Measurements from ENCODE around the gene UIMC1. TPM values are rescaled to one million over a fixed set of nuclear protein-coding genes. Genes with fewer than 3 reads are reported as not detected.
"Not testable (repeated sequence)": the region's sequence is repeated elsewhere in the genome, so short reads cannot be mapped to it uniquely, and the experiment has no call there.

Gene UIMC1
- polyA plus RNA-seq, 1 donor from 2014 or later, result 37.3 TPM

DNA sequence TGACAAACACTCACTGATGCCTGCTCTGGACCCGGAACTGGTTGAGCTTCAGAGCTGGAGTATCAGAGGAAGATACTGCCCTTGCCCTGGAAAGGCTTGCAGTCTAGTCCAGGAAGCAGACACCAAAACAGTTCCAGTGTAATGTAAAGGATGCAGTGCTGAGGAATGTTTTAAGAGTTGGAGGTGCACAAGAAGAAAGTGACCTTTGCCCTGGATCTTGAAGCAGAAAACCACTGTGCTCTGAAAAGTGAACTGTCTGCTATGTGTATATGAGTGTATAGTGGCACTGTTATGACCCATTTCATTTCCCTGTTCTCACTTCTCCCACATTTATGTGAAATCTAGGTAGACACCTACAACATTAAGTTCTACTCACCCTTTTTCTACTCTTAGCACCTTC is 18.0 kb upstream of the UIMC1 start:
- peak overlapping the region in 1 of 3 donors; percentile 14 for H3K27ac Mint-ChIP-seq
- peaks cover 16 to 32% (median 18%) of the 10 kb centered on the region in 3 donors for H3K4me1 Mint-ChIP-seq
- H3K9me3 Mint-ChIP-seq, result no peaks in the 10 kb centered on the region
- peaks cover 4% of the 10 kb centered on the region for H3K36me3 Mint-ChIP-seq
- H3K27me3 Mint-ChIP-seq, result no peaks in the 10 kb centered on the region
- peak overlapping the region in 3 of 4 donors; percentile 28 to 62 (median 40) for H3K4me3 Mint-ChIP-seq

- Mint-ChIP-seq H3K27ac (peak overlapping the region; percentile 76 to 92 (median 92)), H3K36me3 (peaks cover 2% of the 10 kb centered on the region), H3K9me3 (no peaks in the 10 kb centered on the region), H3K27me3 (no peaks in the 10 kb centered on the region), H3K4me1 (peaks cover 14 to 32% (median 18%) of the 10 kb centered on the region in 3 donors), H3K4me3 (peak overlapping the region; percentile 89 to 99 (median 93))
Observed at GRCh38 chr5:177023303-177023664, 16.7 kb upstream of the UIMC1 start.

DNA sequence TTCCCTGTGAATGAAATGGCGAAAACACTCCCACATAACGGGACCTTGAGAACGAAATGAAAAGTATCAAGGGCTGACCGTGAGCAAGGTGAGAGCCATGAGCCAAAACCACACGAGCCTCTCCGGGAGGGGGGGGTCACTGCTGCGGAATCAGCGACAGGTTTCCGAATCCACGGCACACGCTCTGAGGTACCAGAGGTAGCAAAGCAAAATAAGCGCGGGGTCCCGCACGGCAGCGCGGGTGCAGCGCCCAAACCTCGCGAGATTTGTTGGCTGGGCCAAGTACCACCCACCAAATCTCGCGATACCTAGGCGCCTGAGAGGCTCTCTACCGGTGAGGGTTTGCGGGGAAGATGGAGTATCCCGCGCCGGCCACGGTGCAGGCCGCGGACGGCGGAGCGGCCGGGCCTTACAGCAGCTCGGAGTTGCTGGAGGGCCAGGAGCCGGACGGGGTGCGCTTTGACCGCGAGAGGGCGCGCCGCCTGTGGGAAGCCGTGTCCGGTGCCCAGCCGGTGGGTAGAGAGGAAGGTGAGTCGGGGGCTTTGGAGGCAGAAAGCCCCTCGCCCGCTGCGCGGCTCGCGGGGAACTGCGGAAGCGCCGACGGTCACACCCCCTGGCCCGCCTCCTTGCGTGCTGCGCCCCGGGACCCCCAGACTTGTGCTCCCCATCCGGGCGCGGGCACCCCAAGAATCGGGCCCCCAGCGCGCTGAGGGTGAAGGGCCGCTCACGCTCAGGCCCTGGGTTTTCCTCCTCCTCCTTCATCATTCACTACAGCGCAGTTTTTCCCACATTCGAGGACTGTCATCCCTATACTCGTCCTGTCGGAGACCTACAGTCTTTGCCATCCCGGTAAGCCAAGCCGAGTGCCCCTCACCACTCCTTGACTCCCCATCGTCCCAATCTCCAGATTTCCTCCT is 16.1 kb upstream of the UIMC1 start, which contains the start of gene ZNF346:
Gene ZNF346 (plus strand): TSS at position 311 of the 917 bp plus-strand sequence. CDS start 43 bp downstream, at position 354.
- H3K27ac Mint-ChIP-seq, result peak within 1 kb of the TSS; percentile 76 to 96 (median 92)

GRCh38 chr5:177020033-177020432 is 13.5 kb upstream of the UIMC1 start:
- peaks cover 12 to 22% (median 14%) of the 10 kb centered on the region in 3 donors for H3K4me1 Mint-ChIP-seq
- H3K4me3 Mint-ChIP-seq, result peak overlapping the region in 2 of 4 donors; percentile 23 to 78
- H3K27ac Mint-ChIP-seq, result no peak overlapping the region
- H3K9me3 Mint-ChIP-seq, result no peaks in the 10 kb centered on the region
- no peaks in the 10 kb centered on the region for H3K27me3 Mint-ChIP-seq
- H3K36me3 Mint-ChIP-seq, result peaks cover 4% of the 10 kb centered on the region

More for the DNA sequence above, 16.1 kb upstream of the UIMC1 start, which contains the start of gene ZNF346:
- H3K27me3 Mint-ChIP-seq, result no peaks in the 10 kb centered on the region
- peaks cover 2% of the 10 kb centered on the region for H3K36me3 Mint-ChIP-seq
- H3K9me3 Mint-ChIP-seq, result no peaks in the 10 kb centered on the region
- peaks cover 14 to 31% (median 18%) of the 10 kb centered on the region in 3 donors for H3K4me1 Mint-ChIP-seq
- H3K4me3 Mint-ChIP-seq, result peak within 1 kb of the TSS; percentile 89 to 99 (median 93)

- peaks cover 2 to 9% (median 7%) of the 10 kb centered on the region in 3 donors for H3K4me1 Mint-ChIP-seq
- peaks cover 4% of the 10 kb centered on the region for H3K36me3 Mint-ChIP-seq
- no peaks in the 10 kb centered on the region for H3K9me3 Mint-ChIP-seq
- no peak overlapping the region for H3K4me3 Mint-ChIP-seq
- H3K27me3 Mint-ChIP-seq, result no peaks in the 10 kb centered on the region
- H3K27ac Mint-ChIP-seq, result no peak overlapping the region
Observed at GRCh38 chr5:177018341-177018740, 11.8 kb upstream of the UIMC1 start.

- H3K4me3 Mint-ChIP-seq, result no peak overlapping the region
- H3K27me3 Mint-ChIP-seq, result no peaks in the 10 kb centered on the region
- H3K9me3 Mint-ChIP-seq, result no peaks in the 10 kb centered on the region
- H3K27ac Mint-ChIP-seq, result no peak overlapping the region
- H3K36me3 Mint-ChIP-seq, result peaks cover 7% of the 10 kb centered on the region
- H3K4me1 Mint-ChIP-seq, result peaks cover 0 to 1% (median 0%) of the 10 kb centered on the region in 3 donors
Observed at GRCh38 chr5:177015156-177015555, 8.6 kb upstream of the UIMC1 start.

- H3K4me1 Mint-ChIP-seq, result peaks cover 6 to 12% (median 8%) of the 10 kb centered on the region in 3 donors
- H3K4me3 Mint-ChIP-seq, result peak overlapping the region in 1 of 4 donors; percentile 44
- H3K27me3 Mint-ChIP-seq, result no peaks in the 10 kb centered on the region
- peak overlapping the region in 1 of 3 donors; percentile 29 for H3K27ac Mint-ChIP-seq
- peaks cover 0 to 3% (median 0%) of the 10 kb centered on the region in 3 donors for H3K9me3 Mint-ChIP-seq
- H3K36me3 Mint-ChIP-seq, result peaks cover 3% of the 10 kb centered on the region
Observed at GRCh38 chr5:177010153-177010552, 3.6 kb upstream of the UIMC1 start.

DNA sequence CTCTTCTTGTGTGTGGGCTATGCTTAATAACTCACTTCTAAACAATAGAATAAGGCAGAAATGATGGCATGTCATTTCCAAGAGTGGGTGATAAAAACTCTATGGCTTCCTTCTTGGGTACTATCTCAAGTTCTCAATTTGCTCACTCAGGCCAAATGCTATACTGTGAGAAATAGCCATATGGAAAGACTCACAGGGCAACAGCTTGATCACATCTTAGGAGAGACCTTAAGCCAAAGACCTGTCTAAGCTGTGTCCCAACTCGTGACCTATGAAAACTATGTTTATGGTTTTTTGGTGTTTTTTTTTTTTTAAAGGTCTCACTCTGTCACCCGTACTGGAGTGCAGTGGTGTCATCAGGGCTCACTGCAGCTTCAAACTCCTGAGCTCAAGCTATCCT is 2.1 kb upstream of the UIMC1 start:
- H3K27ac Mint-ChIP-seq, result peak overlapping the region in 1 of 3 donors; percentile 89
- H3K4me3 Mint-ChIP-seq, result peak overlapping the region in 1 of 4 donors; percentile 99
- H3K4me1 Mint-ChIP-seq, result peaks cover 13 to 18% (median 18%) of the 10 kb centered on the region in 3 donors
- H3K27me3 Mint-ChIP-seq, result no peaks in the 10 kb centered on the region
- H3K36me3 Mint-ChIP-seq, result peaks cover 3% of the 10 kb centered on the region
- H3K9me3 Mint-ChIP-seq, result peaks cover 0 to 3% (median 0%) of the 10 kb centered on the region in 3 donors

DNA sequence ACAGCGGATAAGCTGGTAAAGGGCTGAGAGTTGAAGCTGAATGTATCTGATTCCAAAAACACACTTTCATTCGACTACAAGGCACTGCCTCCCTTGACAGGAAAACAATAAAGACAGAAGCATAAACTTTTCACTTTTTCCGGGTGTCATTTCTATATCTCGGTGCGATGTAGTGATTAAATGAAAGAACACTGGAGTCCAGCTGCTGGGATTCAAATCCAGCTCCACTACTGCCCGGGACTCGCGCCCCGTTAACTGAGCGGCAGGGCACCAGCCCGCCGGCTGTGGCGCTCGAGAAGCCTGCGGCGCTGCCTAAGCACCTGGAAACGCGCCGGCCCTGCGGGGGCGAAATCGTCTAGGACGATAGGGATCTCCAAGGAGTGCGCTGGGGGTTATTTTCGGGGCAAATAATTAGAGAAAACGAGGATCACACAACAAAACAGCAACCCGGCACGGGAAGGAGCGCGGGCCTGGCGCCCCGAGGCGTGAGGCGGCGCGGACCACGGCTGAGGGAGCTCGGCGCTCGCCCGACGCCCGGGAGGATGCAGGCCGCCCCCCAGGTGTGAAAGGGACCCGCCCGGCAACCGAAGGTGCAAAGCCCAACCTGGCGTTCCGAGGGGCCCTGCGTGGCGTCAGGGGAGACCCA is 837 bp downstream of the UIMC1 start:
- H3K27ac Mint-ChIP-seq, result peak overlapping the region; percentile 92 to 100 (median 96)
- no peaks in the 10 kb centered on the region for H3K36me3 Mint-ChIP-seq
- H3K4me3 Mint-ChIP-seq, result peak overlapping the region; percentile 88 to 99 (median 97)
- H3K27me3 Mint-ChIP-seq, result no peaks in the 10 kb centered on the region
- peaks cover 23 to 31% (median 26%) of the 10 kb centered on the region in 3 donors for H3K4me1 Mint-ChIP-seq
- peaks cover 0 to 3% (median 0%) of the 10 kb centered on the region in 3 donors for H3K9me3 Mint-ChIP-seq

DNA sequence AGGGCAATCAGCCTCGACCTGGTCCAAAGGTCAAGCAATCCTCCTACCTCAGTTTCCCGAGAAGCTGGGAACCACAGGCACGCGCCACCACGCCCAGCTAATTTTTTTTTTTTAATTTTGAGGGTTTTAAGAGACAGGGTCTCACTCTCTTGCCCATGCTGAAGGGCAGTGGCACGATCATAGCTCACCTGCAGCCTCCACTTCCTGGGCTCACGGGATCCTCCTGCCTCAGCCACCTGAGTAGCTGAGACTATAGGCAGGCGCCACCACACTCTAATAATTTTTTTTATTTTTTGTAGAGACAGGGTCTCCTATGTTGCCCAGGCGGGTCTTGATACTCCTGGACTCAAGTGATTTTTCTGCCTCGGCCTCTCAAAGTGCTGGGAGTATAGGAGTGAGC is 1.6 kb downstream of the UIMC1 start:
- H3K4me1 Mint-ChIP-seq, result peaks cover 25 to 33% (median 28%) of the 10 kb centered on the region in 3 donors
- H3K27me3 Mint-ChIP-seq, result no peaks in the 10 kb centered on the region
- H3K4me3 Mint-ChIP-seq, result peak overlapping the region; percentile 88 to 99 (median 97)
- H3K36me3 Mint-ChIP-seq, result no peaks in the 10 kb centered on the region
- H3K27ac Mint-ChIP-seq, result peak overlapping the region in 2 of 3 donors; percentile 96 to 100
- peaks cover 0 to 3% (median 0%) of the 10 kb centered on the region in 3 donors for H3K9me3 Mint-ChIP-seq

DNA sequence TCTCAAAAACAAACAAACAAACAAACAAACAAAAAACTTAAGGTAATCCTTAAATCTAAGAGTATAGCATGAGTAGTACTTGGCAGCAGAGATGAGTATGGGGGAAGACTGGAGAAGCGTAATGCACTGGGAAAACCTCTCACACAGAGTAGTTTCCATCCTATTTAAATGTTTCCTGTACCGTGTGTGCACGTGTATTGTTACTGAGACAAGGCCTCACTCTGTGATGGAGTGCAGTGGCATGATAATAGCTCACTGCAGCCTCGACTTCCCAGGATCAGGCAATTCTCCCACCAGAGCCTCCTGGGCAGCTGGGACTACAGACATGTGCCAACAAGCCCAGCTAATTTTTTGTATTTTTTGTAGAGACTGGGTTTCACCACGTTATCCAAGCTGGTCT is 2.9 kb downstream of the UIMC1 start:
- Mint-ChIP-seq H3K4me1 (peaks cover 28 to 37% (median 29%) of the 10 kb centered on the region in 3 donors), H3K27ac (peak overlapping the region in 1 of 3 donors; percentile 48), H3K36me3 (no peaks in the 10 kb centered on the region), H3K27me3 (no peaks in the 10 kb centered on the region), H3K9me3 (peaks cover 0 to 3% (median 0%) of the 10 kb centered on the region in 3 donors), H3K4me3 (peak overlapping the region in 2 of 4 donors; percentile 69 to 97)

DNA sequence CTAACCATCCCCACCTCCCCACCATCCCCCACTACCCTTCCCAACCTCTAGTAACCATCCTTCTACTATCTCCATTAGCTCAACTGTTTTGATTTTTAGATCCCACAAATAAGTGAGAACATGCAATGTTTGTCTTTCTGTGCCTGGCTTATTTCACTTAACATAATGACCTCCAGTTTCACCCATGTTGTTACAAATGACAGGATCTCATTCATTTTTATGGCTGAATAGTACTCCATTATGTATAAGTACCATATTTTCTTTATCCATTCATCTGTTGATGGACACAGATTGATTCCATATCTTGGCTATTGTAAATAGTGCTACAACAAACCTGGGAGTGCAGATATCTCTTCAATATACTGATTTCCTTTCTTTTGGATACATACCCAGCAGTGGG is 7.1 kb downstream of the UIMC1 start:
- H3K27ac Mint-ChIP-seq, H3K27me3 Mint-ChIP-seq, H3K9me3 Mint-ChIP-seq, H3K36me3 Mint-ChIP-seq: not testable (repeated sequence)
- Mint-ChIP-seq H3K4me3 (peak overlapping the region in 1 of 4 donors; percentile 17), H3K4me1 (peaks cover 44 to 51% (median 48%) of the 10 kb centered on the region in 3 donors)

GRCh38 chr5:176998828-176999227 is 7.8 kb downstream of the UIMC1 start:
- H3K27ac Mint-ChIP-seq, result no peak overlapping the region
- no peaks in the 10 kb centered on the region for H3K27me3 Mint-ChIP-seq
- no peaks in the 10 kb centered on the region for H3K36me3 Mint-ChIP-seq
- H3K4me1 Mint-ChIP-seq, result peaks cover 44 to 47% (median 46%) of the 10 kb centered on the region in 3 donors
- H3K9me3 Mint-ChIP-seq, result no peaks in the 10 kb centered on the region
- peak overlapping the region in 1 of 4 donors; percentile 25 for H3K4me3 Mint-ChIP-seq

DNA sequence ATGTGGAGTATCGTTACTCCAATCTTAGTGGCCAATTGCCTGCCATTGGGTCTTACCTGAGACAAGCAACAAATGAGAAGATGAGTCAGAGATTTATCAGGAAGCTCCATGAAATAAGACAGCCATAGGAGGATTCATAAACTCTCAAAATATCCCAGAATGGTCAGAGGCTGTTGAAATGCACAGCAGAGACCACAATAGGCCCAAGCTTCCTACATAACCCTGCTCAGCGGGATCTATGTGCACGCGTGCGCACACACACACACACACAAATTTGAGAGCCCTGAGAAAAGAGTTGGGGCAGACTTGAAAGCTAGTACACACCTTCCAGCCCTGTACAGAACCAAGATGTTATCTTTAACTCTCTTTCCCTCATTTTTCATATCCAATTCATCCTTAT is 9.8 kb downstream of the UIMC1 start:
- Mint-ChIP-seq H3K27me3 (no peaks in the 10 kb centered on the region), H3K4me1 (peaks cover 42 to 46% (median 46%) of the 10 kb centered on the region in 3 donors), H3K9me3 (no peaks in the 10 kb centered on the region), H3K4me3 (peak overlapping the region in 2 of 4 donors; percentile 53 to 77), H3K36me3 (no peaks in the 10 kb centered on the region), H3K27ac (peak overlapping the region; percentile 75 to 94 (median 82))

Data from IgD-negative memory B cell (primary cell).